GM12878 (cell line): ENCODE measurements around the gene MRM1.

Source experiments
- CTCF ChIP-seq, 3 experiments: IDR thresholded peaks in 2 of 3; conservative IDR thresholded peaks in 1 of 3; 2 replicates each; pipeline ENCODE4 v1.5.1; 2011; ENCODE audit warnings: low read depth in 3 of 3, low read length in 3 of 3, mild to moderate bottlenecking in 3 of 3, control low read depth in 2 of 3, moderate library complexity in 2 of 3, inconsistent platforms in 1 of 3, mixed read lengths in 1 of 3; ENCODE audit not compliant: control insufficient read depth in 2 of 3, insufficient read depth in 1 of 3; ENCODE audit errors: extremely low read depth in 1 of 3
- EZH2 ChIP-seq: IDR thresholded peaks from 2 replicates; pipeline ENCODE4 v1.6.1; 2012; ENCODE audit warnings: low read depth, mild to moderate bottlenecking, control low read depth, inconsistent platforms, low read length, borderline replicate concordance; ENCODE audit not compliant: control insufficient read depth
- HDGF ChIP-seq: fragments of 450-650 bp; IDR thresholded peaks from 2 replicates; pipeline ENCODE4 v1.6.1; 2016; ENCODE audit warnings: antibody characterized with exemption
- REST ChIP-seq: IDR thresholded peaks from 2 replicates; pipeline ENCODE4 v1.6.1; 2012; ENCODE audit warnings: mild to moderate bottlenecking, low read depth, low read length
- SPI1 ChIP-seq: IDR thresholded peaks from 2 replicates; pipeline ENCODE4 v1.6.1; 2011; ENCODE audit warnings: low read depth, mild to moderate bottlenecking, low read length, moderate library complexity, borderline replicate concordance; ENCODE audit not compliant: insufficient read depth

- TF ChIP-seq REST (no peak), EZH2 (no peak), CTCF (IDR thresholded peaks at IDR 0.05 in 2 of 3, conservative IDR thresholded peaks at IDR 0.05 in 1 of 3; ENCODE audit: control insufficient read depth in 2 of 3, extremely low read depth in 1 of 3, insufficient read depth in 1 of 3, low read depth in 3 of 3, low read length in 3 of 3) (no peak), HDGF (no peak), SPI1 (no peak)
Measured at GRCh38 chr17:36640346-36640745, 39.0 kb downstream of the MRM1 start.
